GM20000 (cell line): ENCODE data around the gene USP44.
A peak's percentile ranks its signal among the peaks of the same experiment; 100 is the strongest.

ENCODE experiments used
- DNase-seq: peaks from one replicate; pipeline ENCODE4 v3.0.0; 2012; ENCODE audit warnings: low spot score
- CTCF ChIP-seq: IDR thresholded peaks from 2 replicates; pipeline ENCODE4 v1.5.1; 2012; ENCODE audit warnings: mild to moderate bottlenecking, control low read depth; ENCODE audit errors: extremely low read depth, missing control alignments

USP44 gene

GRCh38 chr12:95548056-95548538, 3.2 kb downstream of the USP44 start:
- TF ChIP-seq CTCF: no peak
- peak; percentile 43 for DNase-seq

GRCh38 chr12:95547522-95548055, 3.7 kb downstream of the USP44 start:
- TF ChIP-seq CTCF: no peak
- DNase-seq: peak; percentile 29

GRCh38 chr12:95546491-95546813, 4.8 kb downstream of the USP44 start:
- no peak for TF ChIP-seq CTCF
- DNase-seq: no peak

DNA sequence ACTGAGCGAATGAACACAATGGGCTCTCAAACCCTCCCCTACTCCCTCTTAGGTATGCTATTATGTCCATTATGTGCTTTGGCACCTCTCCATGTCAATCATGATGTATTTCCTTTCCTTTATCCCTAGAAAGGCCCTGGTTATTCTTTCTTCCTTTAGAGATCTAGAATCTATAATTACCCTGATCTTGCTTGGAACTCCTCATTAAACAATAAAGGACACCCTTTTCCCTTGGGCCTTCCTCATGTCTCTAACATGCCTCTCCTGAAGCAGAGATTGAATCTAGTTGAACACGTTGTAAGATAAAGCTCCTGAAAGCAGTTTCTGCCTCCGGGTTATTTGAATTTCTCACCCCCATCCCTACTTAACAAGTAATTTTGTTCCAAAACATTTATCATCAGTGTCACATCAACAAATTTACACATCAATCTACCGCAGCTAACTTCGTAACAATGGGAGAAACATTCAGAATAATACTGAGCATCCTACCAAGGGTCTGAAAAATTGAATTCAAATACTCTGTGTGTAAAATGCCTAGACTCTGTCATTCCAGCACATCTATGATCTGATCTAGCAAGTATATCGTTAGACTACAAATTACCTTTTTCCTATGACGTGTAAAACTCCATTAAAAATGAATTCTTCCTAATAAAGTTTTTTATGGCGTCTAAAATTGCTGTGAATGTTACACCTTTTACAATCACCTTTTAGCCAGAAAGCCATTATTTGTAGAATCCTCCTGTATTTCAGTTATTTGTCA, 5.4 kb downstream of the USP44 start:
- DNase-seq: no peak
- TF ChIP-seq CTCF: no peak

GRCh38 chr12:95545303-95545702, 6.0 kb downstream of the USP44 start:
- no peak for DNase-seq
- no peak for TF ChIP-seq CTCF

GRCh38 chr12:95544756-95545155, 6.5 kb downstream of the USP44 start:
- TF ChIP-seq CTCF: no peak
- DNase-seq: no peak

DNA sequence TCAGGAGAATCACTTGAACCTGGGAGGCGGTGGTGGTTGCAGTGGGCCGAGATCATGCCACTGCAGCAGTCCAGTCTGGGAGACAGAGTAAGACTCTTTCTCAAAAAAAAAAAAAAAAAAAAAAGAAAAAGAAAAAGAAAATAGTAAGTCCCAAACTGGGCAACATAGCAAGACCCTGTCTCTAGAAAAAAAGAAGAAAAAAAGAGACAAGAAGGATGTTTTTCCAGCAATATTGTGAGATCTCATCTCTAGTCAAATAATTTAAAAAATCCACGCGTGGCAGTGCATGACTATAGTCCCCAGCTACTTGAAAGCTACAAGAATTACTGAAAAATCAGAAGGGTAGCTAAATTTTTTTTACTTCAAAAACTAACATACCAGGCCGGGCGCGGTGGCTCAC, 8.0 kb downstream of the USP44 start:
- DNase-seq: no peak
- TF ChIP-seq CTCF: no peak
